ENCODE data around the gene EPHB6.

DNA sequence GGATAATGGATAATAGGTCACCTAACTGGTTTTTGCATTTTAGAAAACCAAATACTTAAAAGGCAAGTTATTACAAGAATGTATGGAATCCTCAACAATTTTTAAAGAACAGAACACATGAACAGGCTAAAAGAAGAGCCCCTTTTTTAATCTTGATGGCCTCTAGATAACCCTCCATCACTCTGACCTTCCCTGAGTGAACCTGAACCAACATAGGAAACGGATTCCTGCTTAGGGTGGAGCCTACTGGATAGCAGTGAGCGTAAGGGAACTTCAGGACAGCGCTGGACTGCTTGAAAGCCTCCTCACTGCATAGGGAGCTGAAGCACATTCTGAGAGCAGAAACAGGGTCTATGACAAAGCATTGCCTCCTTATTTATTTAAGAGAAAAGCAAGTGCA, 58.2 kb downstream of the EPHB6 start:
- TF ChIP-seq CTCF (IDR thresholded peaks at IDR 0.05), result no peak
- TF ChIP-seq POLR2A (IDR thresholded peaks at IDR 0.05), result no peak
